HT1080 (cell line): Measurements from ENCODE around the gene RPS25. TPM values are rescaled to one million over a fixed set of nuclear protein-coding genes. Genes with fewer than 3 reads are reported as not detected.
A peak's percentile ranks its signal among the peaks of the same experiment; 100 is the strongest.
"Not testable (repeated sequence)": the region's sequence is repeated elsewhere in the genome, so short reads cannot be mapped to it uniquely, and the experiment has no call there.

Experiments used
- DNase-seq: peaks from one replicate; pipeline ENCODE4 v3.0.0-alpha.2; 2015; ENCODE audit warnings: low read depth
- total RNA-seq: library from RNA; depleted of rRNA; stranded (reverse); fragments of >200 nt; shearing (Covaris generic); gene quantifications from 2 replicates; pipeline ENCODE4 v1.2.3, GENCODE V29; 2014

Gene RPS25
- total RNA-seq, 1 experiment from 2014 or later = 778 TPM

DNA sequence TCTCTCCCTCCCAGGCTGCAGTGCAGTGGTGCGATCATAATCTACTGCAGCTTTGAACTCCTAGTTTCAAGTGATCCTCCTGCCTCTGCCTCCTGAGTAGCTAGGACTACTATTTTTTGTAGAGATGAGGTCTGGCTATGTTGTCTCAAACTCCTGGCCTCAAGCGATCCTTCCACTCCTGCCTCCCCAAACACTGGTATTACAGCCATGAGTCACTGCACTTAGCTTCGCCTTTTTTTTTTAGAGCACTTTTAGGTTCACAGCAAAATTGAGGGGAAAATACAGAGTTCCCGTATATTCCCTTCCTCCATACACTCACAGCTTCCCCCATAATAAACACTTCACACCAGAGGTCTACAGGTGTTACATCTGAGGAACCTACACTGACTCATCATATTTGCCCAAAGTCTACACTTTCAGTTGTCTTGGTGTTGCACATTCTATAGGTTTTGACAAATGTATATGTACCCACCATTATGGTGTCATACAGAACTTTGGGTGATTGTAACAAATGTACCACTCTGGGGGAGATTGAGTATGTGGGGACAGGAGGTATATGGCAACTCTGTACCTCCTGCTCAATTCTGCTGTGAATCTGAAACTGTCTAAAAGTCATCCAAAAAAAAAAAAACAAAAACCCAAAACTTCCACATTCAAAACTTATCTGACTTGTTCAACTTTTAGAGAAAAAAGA lies 23.8 kb upstream of the RPS25 start:
- DNase-seq = peak; percentile 18

DNA sequence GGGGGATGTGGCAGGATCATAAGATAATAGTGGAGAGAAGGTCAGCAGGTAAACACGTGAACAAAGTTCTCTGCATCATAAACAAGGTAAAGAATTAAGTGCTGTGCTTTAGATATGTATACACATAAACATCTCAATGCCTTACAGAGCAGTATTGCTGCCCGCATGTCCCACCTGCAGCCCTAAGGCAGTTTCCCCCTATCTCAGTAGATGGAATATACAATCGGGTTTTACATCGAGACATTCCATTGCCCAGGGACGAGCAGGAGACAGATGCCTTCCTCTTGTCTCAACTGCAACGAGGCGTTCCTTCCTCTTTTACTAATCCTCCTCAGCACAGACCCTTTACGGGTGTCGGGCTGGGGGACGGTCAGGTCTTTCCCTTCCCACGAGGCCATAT lies 21.3 kb upstream of the RPS25 start:
- not testable (repeated sequence) for DNase-seq

DNA sequence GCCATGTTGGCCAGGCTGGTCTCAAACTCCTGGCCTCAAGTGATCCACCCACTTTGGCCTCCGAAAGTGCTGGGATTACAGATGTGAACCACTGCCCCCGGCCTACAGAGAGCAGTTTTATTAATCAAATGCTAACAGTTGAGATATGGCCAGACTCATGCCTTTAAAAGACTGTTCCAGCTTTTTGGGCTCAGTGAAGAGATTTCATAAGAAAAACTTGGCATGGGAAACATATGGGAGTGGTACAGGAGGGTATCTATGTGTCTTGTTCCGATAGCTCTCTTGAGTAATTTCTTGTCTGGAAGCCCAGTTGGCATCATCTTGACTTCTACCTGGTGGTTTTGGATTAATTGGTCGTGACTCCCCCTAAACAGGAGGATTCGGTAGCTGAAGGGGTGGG lies 20.7 kb upstream of the RPS25 start:
- DNase-seq = no peak

DNA sequence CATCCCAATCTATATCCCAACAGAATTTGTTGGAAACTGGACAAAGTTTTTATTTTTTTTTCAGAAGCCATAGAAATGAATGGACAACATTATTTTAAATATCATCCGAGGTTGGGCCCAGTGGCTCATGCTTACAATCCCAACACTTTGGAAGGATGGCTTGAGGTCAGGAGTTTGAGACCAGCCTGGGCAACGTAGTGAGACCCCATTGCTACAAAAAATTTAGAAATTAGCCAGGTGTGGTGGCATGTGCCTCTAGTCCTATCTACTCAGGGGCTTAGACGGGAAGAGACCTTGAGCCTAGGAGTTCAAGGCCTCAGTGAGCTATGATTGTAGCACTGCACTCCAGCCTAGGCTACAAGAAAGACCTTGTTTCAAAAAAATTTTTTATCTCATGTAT lies 16.7 kb upstream of the RPS25 start:
- DNase-seq = no peak

DNA sequence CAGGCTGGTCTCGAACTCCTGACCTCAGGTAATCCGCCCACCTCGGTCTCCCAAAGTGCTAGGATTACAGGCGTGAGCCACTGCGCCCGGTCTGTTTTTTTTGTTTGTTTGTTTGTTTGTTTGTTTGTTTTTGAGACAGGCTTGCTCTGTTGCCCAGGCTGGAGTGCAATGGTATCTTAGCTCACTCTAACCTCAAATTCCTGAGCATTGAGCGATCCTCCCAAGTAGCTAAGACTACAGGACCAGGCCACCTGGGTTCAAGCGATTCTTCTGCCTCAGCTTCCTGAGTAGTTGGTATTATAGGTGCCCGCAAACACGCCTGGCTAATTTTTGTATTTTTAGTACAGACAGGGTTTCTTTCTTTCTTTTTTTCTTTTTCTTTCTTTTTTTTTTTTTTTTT lies 15.3 kb upstream of the RPS25 start:
- not testable (repeated sequence) for DNase-seq

DNA sequence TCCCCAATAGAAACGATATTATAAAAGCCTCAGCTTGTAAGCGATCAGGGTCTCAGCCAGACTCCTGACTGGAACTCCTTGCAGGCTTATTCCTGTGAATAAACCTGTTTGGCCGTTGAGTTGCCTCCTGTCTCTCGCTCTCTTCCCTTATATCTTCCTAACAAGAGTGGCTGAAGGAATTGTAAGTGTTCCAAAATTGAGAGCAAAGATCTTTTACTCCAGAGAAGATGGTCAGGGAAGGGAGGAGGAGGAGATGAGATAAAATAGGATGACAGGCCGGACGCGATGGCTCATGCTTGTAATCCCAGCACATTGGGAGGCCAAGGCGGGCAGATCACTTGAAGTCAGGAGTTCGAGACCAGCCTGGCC lies 13.8 kb upstream of the RPS25 start:
- no peak for DNase-seq

DNA sequence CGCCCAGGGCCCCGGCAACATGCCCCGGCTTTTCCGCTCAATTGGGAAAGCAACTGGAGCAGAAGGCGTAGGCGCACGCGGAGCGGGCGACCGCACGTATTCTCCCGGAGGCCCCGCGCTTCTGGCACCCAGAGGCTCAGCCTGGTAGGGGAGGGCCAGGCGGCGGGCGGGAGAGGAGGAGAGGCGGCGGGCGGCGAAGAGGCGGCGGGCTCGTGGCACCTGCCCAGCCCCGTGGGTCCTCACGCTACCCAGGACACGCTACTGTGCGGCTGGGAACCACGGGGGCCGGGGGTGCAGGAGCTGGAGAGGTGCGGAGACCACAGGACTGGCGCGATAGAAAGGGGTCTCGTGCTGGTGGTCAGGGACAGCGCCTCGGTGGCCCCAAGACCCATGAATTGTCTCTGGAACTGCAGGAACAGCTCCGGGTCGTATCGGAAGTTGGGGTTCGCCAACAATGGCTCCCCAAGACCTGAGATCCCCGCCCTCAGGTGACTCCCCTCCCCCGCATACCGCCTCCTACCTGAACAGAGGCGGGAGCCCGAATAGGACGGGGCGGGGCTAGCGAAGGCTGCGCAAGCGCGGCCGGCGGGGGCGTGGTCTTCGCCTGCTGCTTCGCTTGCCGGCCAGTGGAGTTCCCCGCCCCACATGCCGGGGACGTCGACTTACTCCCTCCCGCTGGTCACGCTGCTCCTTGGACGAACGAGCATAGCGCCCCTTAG lies 12.3 kb upstream of the RPS25 start, which contains the start of gene SLC37A4:
Gene SLC37A4, minus strand, starts transcription at position 549 of the 719 bp plus-strand sequence.
- peak; percentile 94 for DNase-seq

DNA sequence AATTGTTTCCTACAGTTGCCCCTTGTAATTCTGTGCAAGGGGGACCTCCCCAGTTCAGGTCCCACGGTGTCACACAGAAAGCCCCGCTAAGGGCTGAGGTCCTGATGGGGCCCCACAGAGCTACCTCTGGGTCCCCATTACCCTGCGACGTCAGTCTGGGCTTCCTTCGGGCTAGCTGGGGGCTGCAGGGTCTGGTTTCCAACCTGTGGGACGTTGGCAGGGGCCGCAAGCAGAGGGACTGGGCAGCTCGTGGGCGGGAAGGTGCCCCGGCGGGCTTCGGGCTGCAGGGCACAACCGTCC lies 11.8 kb upstream of the RPS25 start:
- no peak for DNase-seq

DNA sequence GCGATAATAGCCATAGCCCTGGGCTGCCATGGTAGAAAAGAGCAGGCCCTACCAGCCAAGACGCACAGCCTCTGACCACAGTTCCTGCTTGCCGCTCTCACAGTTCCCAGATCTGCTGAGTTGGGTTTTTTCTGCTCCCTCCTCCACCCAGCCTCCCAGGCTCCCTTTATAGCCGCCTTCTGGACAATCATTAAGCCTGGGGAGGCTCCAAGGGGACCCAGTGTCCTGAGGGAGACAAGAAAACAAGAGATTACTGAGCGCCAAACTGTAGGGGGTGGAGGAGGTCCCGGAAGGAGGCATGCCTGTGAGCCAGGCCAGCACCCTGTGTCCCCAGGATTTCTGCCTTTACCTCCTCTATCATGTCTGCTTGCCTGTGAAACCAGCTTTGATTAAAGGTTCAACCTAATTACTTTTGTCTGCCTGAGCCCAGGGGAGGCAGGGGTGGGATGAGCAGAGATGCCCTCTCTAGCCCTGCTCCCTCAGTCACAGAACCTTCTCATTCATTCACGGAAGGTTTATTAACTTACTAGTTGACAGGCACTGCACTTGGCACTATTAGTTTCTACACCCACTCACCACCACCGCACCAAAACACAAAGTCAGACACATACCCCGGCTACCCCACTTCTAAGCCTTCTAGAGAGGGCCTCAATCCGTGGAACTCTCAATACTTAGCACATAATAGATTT lies 11.3 kb upstream of the RPS25 start:
- no peak for DNase-seq

DNA sequence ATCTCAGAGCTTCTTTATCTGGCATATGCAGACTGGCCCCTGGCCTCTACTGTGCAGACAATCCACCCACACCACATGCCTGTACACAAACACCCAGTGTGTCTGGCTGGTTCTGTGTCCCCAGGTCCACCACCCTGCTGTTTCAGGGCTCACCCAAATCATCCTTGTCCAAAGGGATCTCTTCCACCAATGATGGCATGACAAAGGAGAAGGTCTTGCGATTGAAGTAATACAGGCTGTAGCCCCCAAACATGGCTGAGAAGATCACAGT lies 10.9 kb upstream of the RPS25 start:
- no peak for DNase-seq

DNA sequence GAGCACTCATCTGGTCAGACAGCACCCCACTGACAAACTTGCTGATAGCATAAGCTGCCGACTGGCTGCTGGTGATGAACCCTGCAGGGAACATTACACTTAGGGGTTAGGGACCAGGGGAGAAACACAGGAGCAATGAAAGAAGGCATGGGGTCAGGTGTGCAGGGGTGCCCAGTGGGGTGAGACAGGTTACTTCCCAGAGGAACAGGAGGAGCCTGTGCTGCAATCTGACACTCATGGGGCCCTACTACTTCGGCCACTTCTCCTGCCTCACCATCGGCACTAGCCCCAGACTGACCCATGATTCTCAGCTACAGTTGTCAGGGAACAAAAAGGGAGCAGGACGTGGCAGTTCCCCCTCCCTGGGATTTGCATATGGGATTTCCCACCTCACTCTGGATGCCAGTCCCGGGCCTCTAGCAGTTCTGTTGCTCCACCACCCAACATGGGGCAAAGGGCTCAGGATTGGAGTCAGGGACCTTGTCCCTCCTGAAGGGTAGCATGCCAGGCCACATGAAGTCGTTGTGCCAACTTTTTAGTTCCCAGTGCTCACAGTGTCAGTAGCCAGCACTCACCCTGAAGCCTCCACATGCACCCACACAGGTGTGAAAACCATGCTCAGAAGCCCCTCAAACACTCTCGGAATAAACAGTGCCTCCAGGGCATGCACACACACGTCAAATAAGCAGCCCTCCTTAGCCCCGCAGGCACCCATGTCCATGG lies 10.4 kb upstream of the RPS25 start:
- DNase-seq = no peak

DNA sequence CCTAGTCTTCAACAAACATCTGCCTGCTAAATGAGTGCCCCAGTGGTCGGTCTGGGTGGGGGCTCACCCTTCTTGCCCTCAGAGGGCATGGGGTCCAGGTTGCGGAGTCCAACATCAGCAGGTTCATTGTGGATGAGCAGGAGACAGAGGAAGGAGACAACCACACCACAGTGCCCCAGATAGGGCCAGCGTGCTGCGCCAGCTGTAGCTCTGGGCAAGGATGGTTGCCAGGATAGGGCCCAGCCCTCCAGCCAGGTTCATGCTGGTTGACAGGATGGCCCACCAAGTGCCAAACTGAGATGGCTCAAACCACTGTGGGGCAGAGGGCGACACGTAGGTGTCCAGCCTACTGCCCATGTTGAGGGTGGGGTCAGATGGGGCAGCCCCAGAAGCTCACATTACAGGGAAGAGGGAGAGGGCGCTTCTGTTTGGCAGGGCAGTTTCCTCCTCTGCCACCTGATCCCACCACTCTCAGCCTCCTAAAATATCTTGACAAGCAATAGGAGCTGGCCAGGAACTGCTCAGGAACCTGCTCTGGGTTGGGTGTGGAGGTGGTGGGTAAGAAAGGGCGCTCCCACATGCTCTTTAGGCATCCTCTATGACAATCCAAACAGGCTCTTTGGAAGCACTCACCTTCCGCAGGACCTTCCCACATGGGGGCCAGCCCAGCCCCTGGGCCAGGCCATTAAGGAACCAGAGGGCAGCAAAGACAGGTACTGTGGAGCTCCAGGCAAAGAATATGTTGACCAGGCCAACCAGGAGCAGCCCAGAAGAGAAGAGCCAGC lies 9.6 kb upstream of the RPS25 start:
- no peak for DNase-seq

DNA sequence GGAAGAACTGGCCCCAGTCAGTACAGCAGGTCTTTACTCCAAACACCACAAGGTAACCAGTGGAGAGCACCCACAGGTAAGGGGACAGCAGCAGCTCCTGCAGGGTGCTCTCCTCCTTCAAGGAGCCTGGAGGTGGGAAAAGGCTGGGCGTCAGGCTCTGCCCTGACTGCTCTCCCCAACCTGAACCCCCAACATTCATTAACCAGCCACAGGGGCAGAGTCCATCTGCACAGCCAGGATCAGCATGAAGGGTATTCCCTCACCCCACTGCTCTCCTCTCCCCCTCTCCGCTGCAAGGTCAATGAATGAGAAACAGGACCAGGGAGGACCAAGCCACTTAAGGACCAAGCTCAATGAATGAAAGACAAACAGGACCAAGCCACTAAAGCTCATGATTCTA lies 8.8 kb upstream of the RPS25 start:
- DNase-seq = no peak

DNA sequence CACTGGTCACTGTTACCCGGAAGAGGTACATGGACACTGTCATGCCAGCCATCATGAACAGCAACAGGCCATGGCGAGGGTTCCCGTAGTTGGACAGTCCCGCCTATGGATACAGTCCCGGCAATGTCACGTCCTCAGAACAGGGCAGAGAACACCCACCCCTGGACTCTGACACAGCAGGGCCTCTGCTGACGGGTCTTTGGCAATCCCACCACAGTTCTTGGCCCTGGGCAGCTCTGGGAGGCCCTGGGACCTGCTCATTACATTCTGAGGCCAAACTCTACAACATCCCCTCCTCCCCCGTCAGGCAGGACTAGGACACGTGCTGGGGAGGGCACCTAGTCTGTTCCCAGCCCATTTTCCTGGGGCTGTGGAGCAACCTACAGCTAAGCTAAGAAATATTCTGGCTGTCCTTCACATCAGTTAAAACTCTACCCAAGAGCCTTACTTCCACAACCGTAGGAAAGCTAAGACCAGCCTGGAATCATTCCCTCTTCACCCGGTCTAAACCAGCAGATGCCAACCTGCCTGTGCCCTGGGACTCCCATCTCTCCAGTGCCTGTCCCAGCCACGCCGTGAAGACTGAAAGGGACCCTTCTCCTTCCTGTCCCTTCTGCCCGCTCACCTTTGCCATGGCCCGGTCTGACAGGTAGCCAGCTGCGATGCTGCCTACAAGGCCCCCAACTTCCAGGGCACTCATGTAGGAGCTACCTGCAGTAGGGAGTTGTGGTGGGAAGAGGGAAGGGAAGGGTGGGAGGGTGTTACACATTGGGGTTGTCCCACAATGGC lies 8.0 kb upstream of the RPS25 start:
- DNase-seq = no peak

DNA sequence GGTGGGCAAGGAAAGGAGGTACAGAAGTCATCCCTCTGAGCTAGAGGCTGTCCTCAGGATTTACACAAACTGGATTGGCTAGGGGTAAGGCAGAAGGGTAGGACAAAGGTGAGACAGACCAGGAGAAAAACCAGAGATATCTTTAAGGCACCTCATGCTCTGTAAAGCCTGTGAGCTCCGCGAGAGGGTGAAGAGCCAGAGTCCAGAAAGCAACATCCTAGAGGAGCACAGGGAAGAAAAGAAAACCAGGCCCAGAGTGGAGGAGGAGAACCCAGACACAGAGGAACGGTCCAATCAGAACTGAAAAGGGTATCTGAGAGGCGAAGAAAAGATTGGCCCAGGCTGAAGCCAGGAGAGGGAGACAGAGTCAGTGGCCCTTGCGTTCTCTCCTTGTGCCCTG lies 7.4 kb upstream of the RPS25 start:
- DNase-seq = no peak

DNA sequence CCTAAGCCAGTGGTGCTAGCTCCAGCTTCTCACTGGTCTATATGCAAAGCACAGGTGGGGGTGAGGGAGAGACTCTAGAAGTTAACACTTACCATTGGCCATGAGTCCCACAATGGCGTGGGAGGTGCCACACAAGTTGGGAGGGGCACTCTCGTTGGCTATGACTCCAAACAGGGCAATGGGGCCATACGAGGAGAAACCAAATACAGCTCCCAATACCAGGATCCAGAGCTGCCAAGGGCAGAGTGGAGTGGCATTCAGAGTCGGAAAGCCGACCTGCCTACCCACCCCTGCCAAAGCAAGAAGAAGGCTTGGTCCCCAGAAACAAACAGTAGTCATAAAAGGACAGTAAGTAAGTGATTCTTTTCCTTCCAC lies 6.9 kb upstream of the RPS25 start:
- DNase-seq = no peak

DNA sequence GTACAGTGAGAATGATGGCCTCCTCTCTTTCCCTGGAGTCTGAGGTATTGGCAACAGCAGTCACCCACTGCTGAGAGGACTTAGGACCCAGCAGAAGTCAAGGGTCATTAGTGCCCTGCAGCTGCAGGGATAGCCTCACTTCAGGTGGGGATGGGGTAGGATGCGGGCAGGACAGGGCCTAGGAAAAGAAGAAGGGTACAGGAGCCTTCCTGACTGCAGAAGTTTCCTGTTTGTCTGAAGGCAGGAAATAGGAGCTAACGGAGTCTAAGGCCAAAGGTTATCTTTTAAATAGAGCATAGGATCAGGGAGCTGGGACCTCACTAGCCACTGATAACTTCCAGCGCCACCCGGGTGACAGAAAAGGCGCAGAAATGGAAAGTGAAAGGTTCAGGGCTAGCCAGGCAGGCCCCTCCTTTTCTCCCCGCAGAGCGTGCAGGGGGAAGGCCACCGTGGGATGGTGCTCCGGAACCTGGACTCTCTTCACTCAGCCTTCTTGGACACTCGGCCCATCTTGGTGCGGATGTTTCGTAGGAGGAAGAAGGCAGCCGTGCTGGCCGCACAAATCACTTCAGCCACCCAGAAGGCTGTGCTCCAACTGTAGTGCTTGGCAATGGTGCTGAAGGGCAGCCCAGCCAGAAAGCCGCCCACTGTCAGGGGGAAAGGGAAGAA lies 6.4 kb upstream of the RPS25 start:
- DNase-seq = no peak

DNA sequence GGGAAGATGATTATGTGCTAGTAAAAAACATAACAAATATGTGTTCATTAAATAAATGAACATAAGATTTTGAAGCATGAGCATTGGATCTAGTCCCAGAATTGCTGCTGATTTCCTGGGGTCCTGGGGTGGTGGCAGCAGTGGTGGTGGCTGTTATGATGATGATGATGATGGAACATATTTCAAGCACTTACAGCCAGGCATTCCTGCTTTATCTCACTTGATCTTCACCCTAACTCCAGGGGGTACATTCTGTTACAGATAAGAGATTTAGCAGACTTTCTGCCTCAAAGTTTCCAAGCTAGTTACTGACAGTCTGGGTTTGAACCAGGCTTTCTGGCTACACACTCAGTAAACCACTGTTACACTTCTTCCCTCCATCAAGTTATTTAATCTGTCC lies 5.6 kb upstream of the RPS25 start:
- DNase-seq = no peak

DNA sequence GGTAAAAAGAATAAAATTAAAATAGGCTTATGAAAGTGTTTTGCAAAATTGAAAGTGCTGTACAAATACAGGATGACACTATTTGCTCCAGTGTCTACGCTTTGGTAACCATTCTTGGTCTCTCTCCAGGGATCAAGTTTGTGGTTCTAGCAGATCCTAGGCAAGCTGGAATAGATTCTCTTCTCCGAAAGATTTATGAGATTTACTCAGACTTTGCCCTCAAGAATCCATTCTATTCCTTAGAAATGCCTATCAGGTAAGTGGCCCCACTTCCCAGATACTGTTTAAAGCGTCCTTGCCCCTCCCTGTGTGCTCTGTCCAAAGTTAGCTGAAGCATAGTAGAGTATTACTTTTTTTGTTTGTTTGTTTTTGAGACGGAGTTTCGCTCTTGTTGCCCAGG lies 3.5 kb upstream of the RPS25 start:
- no peak for DNase-seq

DNA sequence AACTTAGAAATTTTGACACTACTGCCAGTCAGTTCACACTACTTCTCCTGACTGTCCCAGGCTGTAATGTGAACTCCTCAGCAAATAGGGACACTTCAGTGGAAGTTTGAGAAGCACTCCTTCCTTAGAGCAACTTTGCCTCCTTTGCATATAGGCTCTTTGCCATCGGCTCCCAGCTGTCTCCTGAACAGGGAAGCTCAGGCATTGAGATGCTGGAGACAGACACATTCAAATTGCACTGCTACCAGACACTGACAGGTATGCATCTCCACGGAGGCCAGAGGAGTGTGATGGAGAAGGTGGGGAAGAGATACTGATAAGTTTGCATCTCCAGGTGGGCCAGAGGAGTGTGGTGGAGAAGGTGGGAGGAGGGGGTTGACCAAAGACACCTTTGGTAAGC lies 1.9 kb upstream of the RPS25 start:
- no peak for DNase-seq
